Measurements from ENCODE around the gene PPARG.
"Not testable (repeated sequence)": the region's sequence is repeated elsewhere in the genome, so short reads cannot be mapped to it uniquely, and the experiment has no call there.

Gene PPARG

DNA sequence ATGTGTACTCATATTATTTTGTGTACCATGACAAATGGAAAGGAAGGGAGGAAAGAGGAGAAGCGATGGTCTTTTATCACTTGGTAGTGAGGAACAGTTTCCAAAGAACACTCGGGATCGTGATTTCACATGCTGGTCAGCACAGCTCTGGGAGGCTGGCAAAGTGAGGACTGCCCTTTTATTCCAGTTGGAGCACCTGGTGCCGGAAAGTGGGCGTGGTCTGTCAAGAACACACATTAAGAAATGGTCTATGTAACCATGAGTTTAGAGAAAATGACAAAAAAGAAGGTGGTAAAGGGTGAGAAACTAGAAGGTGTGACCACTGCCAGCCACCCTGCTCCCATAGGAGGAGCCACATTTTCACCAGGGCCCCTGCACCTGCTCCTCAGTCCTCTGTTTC, 188.4 kb downstream of the PPARG start:
- DNase-seq, result no peak
- no peaks in the 10 kb centered on the region for H3K36me3 ChIP-seq (replicated peaks; ENCODE audit: insufficient read depth, low read length)
- H3K4me1 ChIP-seq (ENCODE audit: low read length), result no peaks in the 10 kb centered on the region
- H3K27me3 ChIP-seq (replicated peaks; ENCODE audit: insufficient read depth, low read length), result no peaks in the 10 kb centered on the region
- H3K79me2 ChIP-seq (ENCODE audit: low read length), result no peaks in the 10 kb centered on the region
- no peak overlapping the region for H3K27ac ChIP-seq (ENCODE audit: low read length)
- H4K20me1 ChIP-seq (ENCODE audit: insufficient read depth, low read length), result no peaks in the 10 kb centered on the region
- H3K4me3 ChIP-seq (ENCODE audit: low read length), result no peak overlapping the region
- H2AFZ ChIP-seq (ENCODE audit: low read length), result no peak overlapping the region
- no peaks in the 10 kb centered on the region for H3F3A ChIP-seq (ENCODE audit: insufficient read depth, low read length)
- no peak overlapping the region for H3K9ac ChIP-seq (ENCODE audit: low read length)
- H3K9me2 ChIP-seq (replicated peaks; ENCODE audit: insufficient read depth, low read length), result no peaks in the 10 kb centered on the region
- H3K9me3 ChIP-seq (replicated peaks; ENCODE audit: insufficient read depth, low read length), result no peaks in the 10 kb centered on the region
- H3K4me2 ChIP-seq (ENCODE audit: low read depth, low read length), result no peak overlapping the region
- TF ChIP-seq, protein P1, sequence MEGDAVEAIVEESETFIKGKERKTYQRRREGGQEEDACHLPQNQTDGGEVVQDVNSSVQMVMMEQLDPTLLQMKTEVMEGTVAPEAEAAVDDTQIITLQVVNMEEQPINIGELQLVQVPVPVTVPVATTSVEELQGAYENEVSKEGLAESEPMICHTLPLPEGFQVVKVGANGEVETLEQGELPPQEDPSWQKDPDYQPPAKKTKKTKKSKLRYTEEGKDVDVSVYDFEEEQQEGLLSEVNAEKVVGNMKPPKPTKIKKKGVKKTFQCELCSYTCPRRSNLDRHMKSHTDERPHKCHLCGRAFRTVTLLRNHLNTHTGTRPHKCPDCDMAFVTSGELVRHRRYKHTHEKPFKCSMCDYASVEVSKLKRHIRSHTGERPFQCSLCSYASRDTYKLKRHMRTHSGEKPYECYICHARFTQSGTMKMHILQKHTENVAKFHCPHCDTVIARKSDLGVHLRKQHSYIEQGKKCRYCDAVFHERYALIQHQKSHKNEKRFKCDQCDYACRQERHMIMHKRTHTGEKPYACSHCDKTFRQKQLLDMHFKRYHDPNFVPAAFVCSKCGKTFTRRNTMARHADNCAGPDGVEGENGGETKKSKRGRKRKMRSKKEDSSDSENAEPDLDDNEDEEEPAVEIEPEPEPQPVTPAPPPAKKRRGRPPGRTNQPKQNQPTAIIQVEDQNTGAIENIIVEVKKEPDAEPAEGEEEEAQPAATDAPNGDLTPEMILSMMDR (IDR thresholded peaks at IDR 0.05; ENCODE audit: low read length), result no peak
- TF ChIP-seq EZH2phosphoT487 (IDR thresholded peaks at IDR 0.05; ENCODE audit: low read length), result no peak
- no peak for TF ChIP-seq EZH2 (optimal IDR thresholded peaks at IDR 0.05; ENCODE audit: low read depth, low read length)

DNA sequence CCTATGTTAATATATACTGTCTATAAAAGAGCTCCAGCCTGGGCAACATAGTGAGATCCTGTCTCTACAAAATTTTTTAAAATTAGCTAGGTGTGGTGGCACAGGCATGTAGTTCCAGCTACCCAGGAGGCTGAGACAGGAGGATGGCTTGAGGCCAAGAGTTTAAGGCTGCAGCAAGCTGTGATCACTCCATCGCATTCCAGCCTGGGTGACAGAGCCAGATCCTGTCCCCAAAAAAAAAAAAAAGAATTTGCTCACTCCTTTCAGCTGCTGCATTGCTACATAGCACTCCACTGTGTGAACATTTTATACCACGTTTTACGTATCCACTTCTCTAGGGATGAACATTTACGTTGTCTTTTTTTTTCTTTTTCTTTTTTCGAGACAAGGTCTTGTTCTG, 189.5 kb downstream of the PPARG start:
- Histone ChIP-seq H3K9me2 (replicated peaks; ENCODE audit: insufficient read depth, low read length) (no peaks in the 10 kb centered on the region), H3K9ac (ENCODE audit: low read length) (no peak overlapping the region), H3K4me1 (ENCODE audit: low read length) (peaks cover 2% of the 10 kb centered on the region), H3K36me3 (replicated peaks; ENCODE audit: insufficient read depth, low read length) (no peaks in the 10 kb centered on the region), H3K27me3 (replicated peaks; ENCODE audit: insufficient read depth, low read length) (no peaks in the 10 kb centered on the region), H2AFZ (ENCODE audit: low read length) (no peak overlapping the region), H4K20me1 (ENCODE audit: insufficient read depth, low read length) (no peaks in the 10 kb centered on the region), H3K79me2 (ENCODE audit: low read length) (no peaks in the 10 kb centered on the region), H3K27ac (ENCODE audit: low read length) (no peak overlapping the region), H3K4me2 (ENCODE audit: low read depth, low read length) (no peak overlapping the region), H3K4me3 (ENCODE audit: low read length) (no peak overlapping the region), H3F3A (ENCODE audit: insufficient read depth, low read length) (peaks cover 3% of the 10 kb centered on the region), H3K9me3 (replicated peaks; ENCODE audit: insufficient read depth, low read length) (no peaks in the 10 kb centered on the region)
- DNase-seq, result no peak
- TF ChIP-seq EZH2phosphoT487 (IDR thresholded peaks at IDR 0.05; ENCODE audit: low read length) (no peak), EZH2 (optimal IDR thresholded peaks at IDR 0.05; ENCODE audit: low read depth, low read length) (no peak)
- TF ChIP-seq, protein P1 (IDR thresholded peaks at IDR 0.05; ENCODE audit: low read length), result no peak

DNA sequence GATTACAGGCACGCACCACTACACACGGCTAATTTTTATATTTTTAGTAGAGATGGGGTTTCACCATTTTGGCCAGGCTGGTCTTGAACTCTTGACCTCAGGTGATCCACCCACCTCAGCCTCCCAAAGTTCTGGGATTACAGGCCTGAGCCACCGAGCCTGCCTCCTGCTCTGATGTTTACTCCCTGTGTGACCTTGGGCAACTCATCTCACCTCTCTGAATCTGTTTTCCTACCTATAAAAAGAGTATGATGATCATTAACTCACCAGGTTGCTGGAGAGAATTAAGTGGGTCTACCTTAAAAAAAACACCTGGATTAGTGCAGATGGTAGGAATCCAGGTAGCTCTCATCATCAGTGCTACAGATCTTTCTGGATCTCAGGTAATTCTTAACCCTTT, 190.3 kb downstream of the PPARG start:
- not testable (repeated sequence) for DNase-seq; H3K27me3 ChIP-seq (replicated peaks; ENCODE audit: insufficient read depth, low read length); H3K4me2 ChIP-seq (ENCODE audit: low read depth, low read length); H3K9me3 ChIP-seq (replicated peaks; ENCODE audit: insufficient read depth, low read length); H3K4me1 ChIP-seq (ENCODE audit: low read length); H3K4me3 ChIP-seq (ENCODE audit: low read length); H3K36me3 ChIP-seq (replicated peaks; ENCODE audit: insufficient read depth, low read length); H3K27ac ChIP-seq (ENCODE audit: low read length); H3K9ac ChIP-seq (ENCODE audit: low read length); H4K20me1 ChIP-seq (ENCODE audit: insufficient read depth, low read length); H3K79me2 ChIP-seq (ENCODE audit: low read length); H2AFZ ChIP-seq (ENCODE audit: low read length); H3K9me2 ChIP-seq (replicated peaks; ENCODE audit: insufficient read depth, low read length)
- H3F3A ChIP-seq (ENCODE audit: insufficient read depth, low read length), result peaks cover 10% of the 10 kb centered on the region

DNA sequence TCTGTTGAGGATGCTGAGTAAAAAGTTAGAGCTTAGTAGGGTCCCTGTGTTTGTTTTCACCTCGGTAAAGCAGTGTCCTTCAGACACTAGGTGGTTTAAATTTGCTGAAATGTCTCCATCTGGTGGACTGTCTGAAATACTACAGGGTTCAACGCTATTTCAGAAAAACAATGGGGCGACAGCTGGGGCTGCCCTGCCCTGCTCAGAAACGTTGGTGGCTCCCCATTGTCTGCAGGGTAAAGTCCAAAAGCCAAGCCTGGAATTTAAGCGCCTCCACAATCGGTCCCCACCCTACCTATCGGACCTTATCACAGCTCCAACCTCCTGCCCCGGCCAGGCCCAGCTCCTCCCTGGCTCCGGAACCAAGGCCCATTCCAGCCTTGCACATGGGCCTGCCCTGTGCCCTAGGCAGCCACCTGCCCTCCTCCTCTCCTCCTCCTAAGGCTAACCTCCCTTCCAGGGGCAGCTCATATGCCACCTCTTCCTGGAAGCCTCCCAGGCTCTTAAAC, 191.1 kb downstream of the PPARG start:
- Histone ChIP-seq H4K20me1 (ENCODE audit: insufficient read depth, low read length) (no peaks in the 10 kb centered on the region), H3K36me3 (replicated peaks; ENCODE audit: insufficient read depth, low read length) (no peaks in the 10 kb centered on the region), H3K4me2 (ENCODE audit: low read depth, low read length) (peak overlapping the region; percentile 15; the same call in 1 of the 2 replicates), H3K9ac (ENCODE audit: low read length) (no peak overlapping the region), H3F3A (ENCODE audit: insufficient read depth, low read length) (peaks cover 16% of the 10 kb centered on the region), H2AFZ (ENCODE audit: low read length) (peak overlapping the region; percentile 41), H3K9me2 (replicated peaks; ENCODE audit: insufficient read depth, low read length) (no peaks in the 10 kb centered on the region), H3K4me3 (ENCODE audit: low read length) (no peak overlapping the region), H3K27me3 (replicated peaks; ENCODE audit: insufficient read depth, low read length) (no peaks in the 10 kb centered on the region), H3K27ac (ENCODE audit: low read length) (no peak overlapping the region), H3K79me2 (ENCODE audit: low read length) (peaks cover 5% of the 10 kb centered on the region), H3K9me3 (replicated peaks; ENCODE audit: insufficient read depth, low read length) (no peaks in the 10 kb centered on the region), H3K4me1 (ENCODE audit: low read length) (peaks cover 6% of the 10 kb centered on the region)
- peak; percentile 56 for DNase-seq
- TF ChIP-seq, protein P1 (IDR thresholded peaks at IDR 0.05; ENCODE audit: low read length), result peak; percentile 78
- TF ChIP-seq EZH2 (optimal IDR thresholded peaks at IDR 0.05; ENCODE audit: low read depth, low read length), result no peak

Data from MM.1S (cell line).